Colon (tissue), 2 donors: ENCODE measurements around the gene SPOCD1.

ENCODE experiments used
- FAIRE-seq: peaks from 2 replicates; lab custom pipeline; 2012; peaks lifted over from hg19 to GRCh38; lab: Jason Lieb, UNC
- donor health status: control.
- donor health status: control.

The SPOCD1 gene

GRCh38 chr1:31815752-31816500 lies at the start of gene SPOCD1:
TSS of gene SPOCD1 (minus strand) at chr1:31816022. CDS start at chr1:31815333, 689 bp downstream.
- no peak for FAIRE-seq

DNA sequence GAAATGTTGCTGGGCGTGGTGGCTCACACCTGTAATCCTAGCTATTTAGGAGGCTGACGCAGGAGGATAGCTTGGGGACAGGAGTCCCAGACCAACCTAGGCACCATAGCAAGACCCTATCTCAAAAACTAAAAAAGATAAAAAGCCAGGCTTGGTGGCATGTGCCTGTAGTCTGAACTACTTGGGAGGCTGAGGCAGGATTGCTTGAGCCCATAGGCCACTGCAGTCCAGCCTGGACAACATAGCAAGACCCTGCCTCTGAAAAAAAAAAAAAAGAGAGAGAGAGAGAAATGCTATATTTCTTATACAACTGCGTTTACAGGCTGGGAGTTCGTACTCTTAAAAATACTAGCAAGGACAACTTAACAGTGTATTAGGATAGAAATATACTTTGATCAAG lies 46.2 kb upstream of the SPOCD1 start:
- FAIRE-seq: no peak

GRCh38 chr1:31861346-31861745 lies 45.5 kb upstream of the SPOCD1 start:
- FAIRE-seq: no peak

DNA sequence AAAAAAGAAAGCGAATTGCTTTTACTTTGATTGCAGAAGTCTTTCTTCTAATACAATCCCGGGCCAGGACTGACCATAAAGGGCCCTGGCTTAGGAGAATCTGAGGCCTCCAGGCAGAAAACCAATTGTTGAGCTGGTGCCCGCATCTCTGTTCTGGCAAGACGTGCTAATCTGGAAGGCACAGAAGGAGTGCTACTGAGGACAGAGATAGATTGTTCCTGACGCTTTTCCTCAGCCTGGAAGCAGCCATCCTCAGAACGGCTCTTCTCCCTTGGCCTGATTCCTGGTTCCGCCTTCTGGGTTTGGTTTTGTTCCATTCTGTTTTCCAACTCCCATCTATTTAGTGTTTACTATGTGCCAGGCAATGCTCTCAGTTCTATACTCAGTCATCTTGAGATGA lies 44.8 kb upstream of the SPOCD1 start:
- no peak for FAIRE-seq

GRCh38 chr1:31859719-31860118 lies 43.9 kb upstream of the SPOCD1 start:
- FAIRE-seq: no peak

GRCh38 chr1:31859044-31859443 lies 43.2 kb upstream of the SPOCD1 start:
- FAIRE-seq: no peak

GRCh38 chr1:31857863-31858262 lies 42.0 kb upstream of the SPOCD1 start:
- FAIRE-seq: no peak

DNA sequence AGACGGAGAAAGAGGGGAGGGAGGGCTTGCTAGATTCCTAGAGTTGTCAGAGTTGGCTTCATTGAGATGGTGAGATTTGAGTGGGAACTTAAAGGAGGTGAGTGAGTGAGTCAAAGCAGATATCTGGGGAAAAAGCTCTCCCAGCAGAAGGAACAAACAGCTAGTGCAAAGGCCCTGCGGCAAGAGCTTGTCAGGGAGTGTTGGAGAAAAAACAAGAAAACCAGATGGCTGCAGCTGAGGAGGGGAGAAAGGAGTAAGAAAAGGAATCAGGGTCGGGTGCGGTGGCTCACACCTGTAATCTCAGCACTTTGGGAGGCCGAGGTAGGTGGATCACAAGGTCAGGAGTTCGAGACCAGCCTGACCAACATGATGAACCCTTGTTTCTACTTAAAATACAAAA lies 40.3 kb upstream of the SPOCD1 start:
- no peak for FAIRE-seq

DNA sequence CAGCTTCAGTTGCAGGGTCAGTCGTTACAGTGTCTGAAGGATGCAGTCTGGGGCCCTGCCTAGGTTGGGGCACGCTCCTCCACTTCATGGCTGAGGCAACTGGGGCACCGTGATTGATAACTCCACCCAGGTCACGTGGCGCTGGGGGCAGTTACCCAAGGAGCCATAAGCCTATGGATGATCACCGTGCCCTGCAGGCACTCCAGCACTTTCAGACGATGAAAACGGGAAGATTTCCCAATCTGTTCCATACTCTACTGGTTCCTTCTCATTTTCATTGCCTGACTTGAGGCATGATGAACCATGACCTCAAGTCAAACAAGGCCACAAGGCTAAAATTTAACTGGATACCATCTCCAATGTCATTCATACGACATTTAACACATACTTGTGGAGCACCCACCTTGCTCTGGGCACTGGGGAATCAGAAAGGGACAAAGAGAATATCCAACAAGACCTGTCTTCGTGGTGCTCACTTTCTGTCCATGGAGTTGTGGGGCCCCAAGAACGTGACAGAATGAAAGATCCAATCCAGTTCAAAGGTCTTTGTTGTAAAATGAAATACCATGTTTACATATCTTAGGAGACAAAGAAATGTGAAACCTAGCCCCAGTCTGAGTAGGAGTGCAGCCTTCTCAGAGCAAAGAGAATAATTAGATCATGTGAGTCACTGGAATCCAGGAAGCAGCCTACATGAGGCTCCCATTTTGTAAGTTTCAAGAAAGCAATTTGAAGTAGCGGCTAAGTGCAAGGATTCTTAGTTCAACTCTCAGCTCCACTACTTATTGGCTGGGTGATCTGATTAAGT lies 39.4 kb upstream of the SPOCD1 start:
- no peak for FAIRE-seq

GRCh38 chr1:31849653-31850052 lies 33.8 kb upstream of the SPOCD1 start:
- no peak for FAIRE-seq

- no peak for FAIRE-seq
Measured at GRCh38 chr1:31848381-31848897, 32.6 kb upstream of the SPOCD1 start.

GRCh38 chr1:31846484-31846883 lies 30.7 kb upstream of the SPOCD1 start:
- no peak for FAIRE-seq

GRCh38 chr1:31843506-31843905 lies 27.7 kb upstream of the SPOCD1 start:
- FAIRE-seq: no peak

GRCh38 chr1:31839662-31840343 lies 24.0 kb upstream of the SPOCD1 start:
- FAIRE-seq: no peak

DNA sequence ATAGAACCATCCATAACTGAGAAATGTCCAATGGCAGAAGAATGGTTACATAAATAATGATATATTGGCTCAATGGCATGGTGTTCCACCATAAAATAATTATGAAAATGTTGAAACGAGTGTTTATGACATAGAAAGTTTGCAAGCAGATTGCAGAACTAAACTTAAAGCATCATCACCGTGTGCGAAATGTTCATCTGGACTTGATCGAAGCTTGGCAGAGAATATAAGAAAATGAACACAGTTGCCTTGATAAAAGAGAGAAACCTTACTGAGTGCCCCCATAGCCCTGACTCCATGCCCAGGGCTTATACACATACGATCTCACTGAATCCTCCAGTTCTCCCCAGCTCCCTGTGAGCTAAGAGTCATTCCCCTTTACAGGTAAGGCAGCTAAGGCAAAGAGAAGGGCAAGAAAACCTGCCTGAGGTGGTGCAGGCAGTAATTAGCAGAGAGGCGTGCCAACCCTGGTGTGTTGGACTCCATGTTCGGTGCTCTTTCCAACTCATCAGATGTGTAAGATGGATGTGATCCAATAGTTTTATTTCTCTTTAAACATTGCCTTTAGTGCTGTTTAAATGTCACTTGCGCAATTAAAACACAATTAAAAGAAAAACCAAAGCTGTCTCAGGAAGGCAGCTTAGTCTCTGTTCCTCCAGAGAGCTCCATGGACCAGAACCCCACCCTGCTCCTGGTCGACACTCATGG lies 21.8 kb upstream of the SPOCD1 start:
- no peak for FAIRE-seq

- no peak for FAIRE-seq
Measured at GRCh38 chr1:31836638-31837037, 20.8 kb upstream of the SPOCD1 start.

DNA sequence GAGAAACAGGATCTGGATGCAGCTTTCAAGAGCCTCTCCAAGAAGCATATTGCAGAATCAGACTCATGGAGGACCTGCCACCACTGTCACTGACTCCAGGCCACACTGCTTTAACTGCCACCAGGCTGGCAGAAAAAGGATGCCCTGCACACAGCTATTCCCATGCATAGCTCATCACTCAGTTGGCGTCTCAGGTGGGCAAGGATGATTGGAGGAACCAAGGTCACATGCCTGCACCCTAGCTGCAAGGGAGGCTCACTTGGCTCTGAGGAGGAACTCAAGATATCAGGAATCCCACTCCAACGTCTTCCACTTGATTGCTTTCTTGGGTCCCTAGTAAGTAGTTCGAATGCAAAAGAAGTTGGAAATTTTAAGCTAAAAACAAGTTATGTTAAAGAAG lies 19.6 kb upstream of the SPOCD1 start:
- FAIRE-seq: no peak

DNA sequence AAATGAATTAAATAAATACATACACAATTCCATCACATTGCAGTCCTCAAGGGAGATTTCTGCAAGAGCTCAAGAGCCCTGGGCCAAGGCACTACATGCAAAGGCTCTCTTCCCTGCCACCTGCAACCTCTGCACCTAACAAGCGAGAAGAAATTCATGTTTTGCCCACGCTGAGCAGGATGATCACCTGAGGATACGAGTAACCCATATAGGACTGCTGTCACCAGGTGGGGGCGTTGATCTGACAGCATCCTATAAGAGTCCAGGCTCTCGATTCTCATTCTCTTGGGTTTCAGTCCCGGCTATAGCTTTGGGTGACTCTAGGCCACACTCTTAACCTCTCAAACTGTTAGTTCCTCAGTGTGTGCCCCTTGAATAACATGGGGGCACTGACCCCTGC lies 18.7 kb upstream of the SPOCD1 start:
- no peak for FAIRE-seq

- FAIRE-seq: no peak
Measured at GRCh38 chr1:31831397-31832378, 15.9 kb upstream of the SPOCD1 start.

- FAIRE-seq: no peak
Measured at GRCh38 chr1:31830511-31830910, 14.7 kb upstream of the SPOCD1 start.

- FAIRE-seq: no peak
Measured at GRCh38 chr1:31830065-31830464, 14.2 kb upstream of the SPOCD1 start.
